ENCODE results near the gene CTNS.
"Not testable (repeated sequence)": the region's sequence is repeated elsewhere in the genome, so short reads cannot be mapped to it uniquely, and the experiment has no call there.

CTNS gene

GRCh38 chr17:3688852-3689261 lies 52.3 kb downstream of the CTNS start:
- no peak for FAIRE-seq

DNA sequence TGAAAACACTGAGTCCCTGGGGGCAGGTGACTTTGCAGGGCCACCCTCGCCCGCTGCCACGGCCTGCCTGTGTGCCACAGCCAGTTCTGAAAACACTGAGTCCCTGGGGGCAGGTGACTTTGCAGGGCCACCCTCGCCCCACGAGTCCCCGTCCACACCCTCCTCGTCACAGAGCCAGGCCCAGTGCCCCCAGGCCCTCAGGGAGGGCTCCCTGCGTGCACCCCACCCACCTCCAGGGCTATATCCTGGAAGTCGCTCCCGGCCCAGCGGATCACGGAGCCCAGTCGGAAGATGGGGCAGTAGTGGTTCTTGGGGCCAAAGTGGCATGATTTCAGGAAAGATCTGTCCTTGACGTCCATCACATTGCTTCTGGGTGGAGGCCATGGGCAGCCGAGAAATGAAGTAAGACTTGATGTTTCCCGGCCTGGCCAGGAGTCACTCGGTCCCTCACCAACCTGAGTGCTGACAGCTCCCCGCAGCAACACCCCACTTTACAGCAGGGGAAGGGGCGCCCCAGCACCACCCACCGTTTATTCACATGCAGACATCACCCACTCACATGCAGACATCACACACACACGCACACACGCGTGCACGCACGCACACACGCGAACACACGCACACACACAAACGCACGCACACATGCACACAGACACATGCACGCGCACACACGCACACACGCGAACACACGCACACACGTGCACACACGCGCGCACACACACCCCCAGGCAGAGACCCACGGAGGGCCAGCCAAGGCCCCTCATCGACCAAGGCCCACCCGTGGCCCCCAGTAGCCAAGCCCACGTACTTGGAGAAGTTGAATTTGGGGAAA lies 52.9 kb downstream of the CTNS start:
- no peak for FAIRE-seq

DNA sequence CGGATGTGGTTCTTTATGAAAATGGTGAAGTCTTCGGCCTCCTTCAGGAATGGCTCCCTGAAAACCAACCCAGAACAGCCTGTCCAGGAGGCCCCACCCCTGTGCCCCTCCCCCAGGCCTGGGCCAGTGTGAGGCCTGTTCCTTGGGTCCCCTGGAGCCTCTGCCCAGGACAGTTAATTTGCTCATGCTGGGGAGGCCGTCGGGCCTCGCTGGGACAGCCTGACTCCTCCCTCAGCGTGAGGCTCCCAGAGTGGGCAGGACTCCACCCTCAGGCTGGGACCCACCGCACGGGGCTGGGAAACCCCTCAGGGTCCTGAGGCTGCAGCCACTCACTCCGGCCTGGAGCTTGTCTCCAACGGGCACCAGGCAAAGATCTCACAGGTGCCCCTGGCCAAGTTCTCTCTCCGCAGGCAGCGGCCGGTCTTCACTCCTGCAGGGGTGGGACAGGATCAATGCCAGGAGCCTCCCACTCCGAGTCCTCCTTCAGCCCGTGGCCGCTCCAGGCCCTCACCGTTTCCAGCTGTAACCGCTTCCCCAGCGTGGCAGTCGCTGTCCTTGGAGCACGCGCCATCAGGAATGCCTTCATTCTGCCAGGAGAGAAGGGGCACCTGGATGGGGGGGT lies 53.6 kb downstream of the CTNS start:
- no peak for FAIRE-seq

- FAIRE-seq = no peak
These were observed 55.1 kb downstream of the CTNS start for GRCh38 chr17:3691617-3692067.

GRCh38 chr17:3692346-3692745 lies 55.8 kb downstream of the CTNS start:
- no peak for FAIRE-seq

GRCh38 chr17:3693141-3693540 lies 56.6 kb downstream of the CTNS start:
- no peak for FAIRE-seq

DNA sequence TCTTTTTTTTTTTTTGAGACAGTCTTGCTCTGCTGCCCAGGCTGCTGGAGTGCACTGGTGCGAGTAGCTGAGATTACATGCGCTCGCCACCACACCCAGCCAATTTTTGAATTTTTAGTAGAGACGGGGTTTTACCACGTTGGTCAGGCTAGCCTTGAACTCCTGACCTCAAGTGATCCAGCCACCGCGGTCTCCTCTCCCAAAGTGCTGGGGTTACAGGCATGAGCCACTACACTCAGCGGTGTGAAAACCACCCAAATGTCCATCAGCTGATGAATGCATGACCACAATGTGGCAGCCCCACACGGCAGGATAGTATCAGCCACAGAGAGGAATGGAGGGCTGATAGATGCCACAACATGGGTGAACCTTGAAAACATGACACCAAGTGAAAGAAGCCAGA lies 57.3 kb downstream of the CTNS start:
- FAIRE-seq = no peak

GRCh38 chr17:3695129-3695722 lies 58.7 kb downstream of the CTNS start:
- no peak for FAIRE-seq

DNA sequence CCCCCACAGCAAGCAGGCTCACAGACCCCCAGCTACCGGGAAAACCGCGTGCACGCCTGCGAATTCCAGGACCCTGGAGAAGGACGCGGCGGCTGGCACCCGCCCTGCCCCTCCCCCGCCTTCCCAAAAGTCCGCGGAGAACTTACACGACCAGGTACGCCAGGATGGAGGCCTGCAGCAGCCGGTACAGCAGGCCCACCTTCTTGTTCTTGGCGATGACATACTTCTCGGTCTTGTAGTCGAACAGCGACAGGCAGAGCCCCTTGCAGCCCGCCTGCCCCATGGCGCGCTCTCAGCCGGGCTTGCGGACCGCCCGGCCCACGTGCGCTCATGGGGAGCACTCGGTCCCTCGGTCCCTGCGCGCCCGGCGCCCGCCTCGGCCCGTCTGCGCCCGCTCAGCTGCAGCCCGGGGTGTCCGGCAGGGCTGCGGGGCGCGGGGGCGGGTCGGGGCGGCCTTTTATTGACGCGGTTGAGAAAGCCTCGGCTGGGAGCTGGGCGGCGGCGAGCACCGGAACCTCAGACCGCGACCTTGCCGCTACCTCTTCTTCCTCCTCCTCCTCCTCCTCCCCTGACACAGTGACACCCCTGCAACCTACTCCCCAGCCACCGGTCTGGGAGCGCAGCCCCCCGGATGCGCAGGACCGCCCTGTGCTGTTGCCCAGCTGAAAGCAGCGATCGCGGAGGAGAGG lies 59.3 kb downstream of the CTNS start, which contains the start of gene P2RX5:
Gene P2RX5 (minus strand): TSS at position 433 of the 689 bp plus-strand sequence. CDS start 150 bp downstream, at position 283.
- no peak for FAIRE-seq

- no peak for FAIRE-seq
These were observed 60.5 kb downstream of the CTNS start for GRCh38 chr17:3697103-3697476.

GRCh38 chr17:3698139-3698538 lies 61.6 kb downstream of the CTNS start:
- FAIRE-seq = no peak

DNA sequence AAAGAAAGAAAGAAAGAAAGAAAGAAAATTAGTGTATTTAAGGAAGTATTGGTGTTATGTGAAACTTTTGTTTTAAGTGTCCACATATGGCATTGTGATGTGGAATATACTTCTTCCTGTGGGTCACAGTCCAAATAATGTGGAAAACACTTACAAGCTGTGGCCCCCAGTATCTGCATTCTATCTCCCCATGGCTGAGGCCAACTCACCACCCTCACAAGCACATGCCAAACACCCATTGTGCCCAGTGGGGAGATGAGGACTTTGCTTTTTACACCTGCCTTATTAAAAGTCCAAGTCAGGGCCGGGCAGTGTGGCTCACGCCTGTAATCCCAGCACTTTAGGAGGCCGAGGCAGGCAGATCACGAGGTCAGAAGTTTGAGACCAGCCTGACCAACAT lies 63.4 kb downstream of the CTNS start:
- FAIRE-seq = no peak

DNA sequence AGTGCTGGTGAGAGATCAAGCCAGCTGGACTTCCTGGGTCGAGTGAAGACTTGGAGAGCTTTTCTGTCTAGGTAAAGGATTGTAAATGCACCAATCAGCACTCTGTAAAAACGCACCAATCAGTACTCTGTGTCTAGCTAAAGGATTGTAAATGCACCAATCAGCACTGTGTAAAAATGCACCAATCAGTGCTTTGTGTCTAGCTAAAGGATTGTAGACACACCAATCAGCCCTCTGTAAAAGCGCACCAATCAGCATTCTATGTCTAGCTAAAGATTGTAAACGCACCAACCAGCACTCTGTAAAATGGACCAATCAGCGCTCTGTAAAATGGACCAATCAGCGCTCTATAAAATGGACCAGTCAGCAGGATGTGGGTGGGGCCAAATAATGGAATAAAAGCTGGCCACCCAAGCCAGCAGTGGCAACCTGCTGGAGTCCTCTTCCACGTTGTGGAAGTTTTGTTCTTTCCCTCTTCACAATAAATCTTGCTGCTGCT lies 65.5 kb downstream of the CTNS start:
- FAIRE-seq = not testable (repeated sequence)

DNA sequence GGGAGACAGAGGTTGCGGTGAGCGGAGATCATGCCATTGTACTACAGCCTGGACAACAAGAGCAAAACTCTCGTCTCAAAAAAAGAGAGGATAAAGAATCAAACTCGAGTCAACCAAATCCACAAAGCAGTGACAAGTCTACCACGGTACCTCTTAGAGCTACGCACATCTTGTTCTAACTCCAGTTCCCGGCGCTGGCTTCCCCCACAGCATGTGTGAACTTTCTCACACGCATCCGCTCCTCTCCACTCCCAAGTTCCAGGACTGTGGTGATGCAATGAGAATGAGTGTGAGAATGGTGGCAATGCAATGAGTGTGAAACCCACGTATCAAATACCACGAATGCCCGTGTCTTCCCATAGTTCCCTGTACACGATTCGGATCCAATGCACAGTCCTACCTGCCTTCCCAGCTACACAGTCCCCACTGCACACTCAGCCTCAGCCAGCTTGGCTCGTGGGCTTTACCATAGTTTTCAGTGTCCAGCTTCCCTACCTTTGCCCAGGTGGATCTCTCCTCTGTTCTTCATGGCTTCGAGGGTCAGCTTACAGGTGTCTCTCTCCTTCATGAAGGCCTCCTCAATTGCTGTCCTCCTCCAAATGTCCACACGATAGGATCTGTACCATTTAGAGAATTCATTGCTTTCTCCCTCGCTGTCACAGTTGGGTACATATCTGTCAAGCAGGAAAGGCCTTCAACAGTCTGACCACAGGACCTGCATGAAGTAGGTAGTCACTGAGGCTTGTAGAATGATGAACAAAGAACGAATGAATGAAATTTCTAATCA lies 68.6 kb downstream of the CTNS start:
- FAIRE-seq = no peak

GRCh38 chr17:3705718-3705984 lies 69.1 kb downstream of the CTNS start:
- FAIRE-seq = not testable (repeated sequence)

DNA sequence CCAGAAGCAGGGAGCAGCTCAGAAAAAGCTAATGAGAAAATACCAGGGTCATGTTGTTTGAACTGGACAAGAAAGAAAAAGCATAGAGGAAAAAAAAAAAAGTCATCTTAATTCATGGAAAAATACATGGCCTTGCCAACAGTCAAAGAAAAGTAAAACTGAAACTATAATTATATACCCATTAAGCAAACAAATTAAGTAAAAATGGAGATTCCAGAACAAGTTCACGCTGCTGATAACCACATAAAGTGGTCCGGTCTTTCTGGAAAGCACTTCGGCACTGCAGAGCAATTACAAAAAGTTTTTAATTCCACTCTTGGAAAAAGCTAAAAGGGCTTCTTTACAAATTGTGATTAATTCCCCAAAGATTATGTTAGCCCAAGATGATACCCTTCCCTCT lies 71.8 kb downstream of the CTNS start:
- FAIRE-seq = peak; percentile 61

DNA sequence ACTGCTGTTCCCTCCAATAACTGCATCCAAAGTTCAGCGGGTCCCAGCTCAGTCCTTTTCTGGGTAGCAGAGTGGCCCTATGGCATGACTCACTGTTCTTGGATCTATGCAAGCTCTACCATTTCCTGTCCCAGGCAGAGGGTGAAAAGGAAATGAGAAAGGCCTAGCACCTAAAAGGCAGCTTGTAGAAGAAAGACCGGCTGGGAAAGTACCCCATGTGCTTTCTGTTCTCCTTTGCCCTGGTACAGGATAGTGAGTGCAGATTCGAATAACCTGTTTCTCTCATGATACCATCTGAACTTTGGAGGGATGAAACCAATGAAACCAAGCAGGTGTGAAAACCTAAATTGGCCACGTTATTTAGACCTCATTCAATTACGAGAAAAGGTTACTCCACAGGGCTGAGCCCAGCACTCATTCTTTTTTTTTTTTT lies 74.4 kb downstream of the CTNS start:
- no peak for FAIRE-seq
